Measurements from ENCODE around the gene TLCD2. TPM values are rescaled to one million over a fixed set of nuclear protein-coding genes. Genes with fewer than 3 reads are reported as not detected.

The TLCD2 gene
- total and polyA plus RNA-seq, 9 of the 15 experiments (the other 6 are each of a cell fraction or from before 2014, with no cell fraction given): 0.10 to 0.89 (median 0.58) TPM

- TF ChIP-seq RREB1 (CRISPR knock-in tag; IDR thresholded peaks at IDR 0.05) (no peak), DDX20 (tag; IDR thresholded peaks at IDR 0.05; ENCODE audit: low read depth) (no peak), SMARCC2 (IDR thresholded peaks at IDR 0.05; ENCODE audit: low read depth) (no peak), RBM25 (IDR thresholded peaks at IDR 0.05; ENCODE audit: low read depth, low read length, severe bottlenecking) (no peak), FOXK2 (conservative IDR thresholded peaks at IDR 0.05 in 1 of 2, IDR thresholded peaks at IDR 0.05 in 1 of 2; ENCODE audit: low read depth in 2 of 2) (no peak), ZNF609 (CRISPR knock-in tag; IDR thresholded peaks at IDR 0.05; ENCODE audit: borderline replicate concordance) (no peak), ZNF384 (IDR thresholded peaks at IDR 0.05; ENCODE audit: low read depth, low read length) (no peak), CLOCK (CRISPR knock-in tag; IDR thresholded peaks at IDR 0.05; ENCODE audit: borderline replicate concordance) (no peak), RB1 (IDR thresholded peaks at IDR 0.05; ENCODE audit: low read depth) (no peak)
- TF ChIP-seq, protein P1, sequence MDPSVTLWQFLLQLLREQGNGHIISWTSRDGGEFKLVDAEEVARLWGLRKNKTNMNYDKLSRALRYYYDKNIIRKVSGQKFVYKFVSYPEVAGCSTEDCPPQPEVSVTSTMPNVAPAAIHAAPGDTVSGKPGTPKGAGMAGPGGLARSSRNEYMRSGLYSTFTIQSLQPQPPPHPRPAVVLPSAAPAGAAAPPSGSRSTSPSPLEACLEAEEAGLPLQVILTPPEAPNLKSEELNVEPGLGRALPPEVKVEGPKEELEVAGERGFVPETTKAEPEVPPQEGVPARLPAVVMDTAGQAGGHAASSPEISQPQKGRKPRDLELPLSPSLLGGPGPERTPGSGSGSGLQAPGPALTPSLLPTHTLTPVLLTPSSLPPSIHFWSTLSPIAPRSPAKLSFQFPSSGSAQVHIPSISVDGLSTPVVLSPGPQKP (CRISPR knock-in tag; IDR thresholded peaks at IDR 0.05): no peak
Measured at GRCh38 chr17:1732833-1733321, 22.7 kb upstream of the TLCD2 start (continued).
